Measurements from ENCODE around the gene SLC12A4.

The SLC12A4 gene

GRCh38 chr16:67963292-67963661 lies 5.2 kb downstream of the SLC12A4 start:
- DNase-seq (ENCODE audit: low spot score) = no peak

- DNase-seq (ENCODE audit: low spot score) = no peak
Measured at GRCh38 chr16:67962135-67962534, 6.3 kb downstream of the SLC12A4 start.

GRCh38 chr16:67961551-67961957 lies 6.9 kb downstream of the SLC12A4 start:
- no peak for DNase-seq (ENCODE audit: low spot score)

DNA sequence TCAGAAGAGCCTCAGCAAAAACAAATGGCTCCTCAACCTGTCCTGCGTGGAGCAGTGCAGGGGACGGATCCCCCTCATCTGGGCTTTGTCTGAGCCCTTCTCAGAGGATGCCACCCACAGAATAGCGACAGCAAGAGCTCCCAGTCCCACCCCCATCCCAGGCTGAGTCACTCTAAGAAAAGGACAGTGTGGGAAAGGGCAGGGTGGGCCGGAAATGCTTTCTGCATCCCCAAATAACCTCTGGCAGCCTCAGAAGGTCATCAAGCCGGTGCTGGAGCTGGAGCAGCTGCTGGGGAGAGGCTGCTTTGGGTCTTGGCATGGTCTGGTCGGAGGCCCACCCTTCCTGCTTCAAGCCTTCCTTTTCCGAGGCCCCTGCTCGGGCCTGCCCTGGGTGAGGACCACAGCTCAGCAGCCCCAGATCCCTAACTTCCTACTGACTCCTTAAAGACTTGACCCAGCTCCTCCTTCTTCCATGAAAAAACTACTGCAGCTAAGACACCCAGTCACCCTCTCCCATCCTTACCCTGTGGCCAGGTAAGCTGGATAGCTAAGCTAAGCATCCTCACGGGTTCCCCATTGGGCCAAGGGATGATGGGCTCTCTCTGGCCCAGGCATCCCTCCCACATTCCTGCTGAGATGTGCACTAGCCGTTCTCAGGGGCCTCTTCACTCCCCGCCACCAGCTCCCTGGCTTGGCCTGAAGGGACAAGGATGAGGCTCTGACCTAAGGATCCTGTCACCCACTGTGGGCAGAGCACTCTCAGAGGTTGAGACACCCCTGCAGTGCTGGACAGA lies 8.7 kb downstream of the SLC12A4 start:
- DNase-seq (ENCODE audit: low spot score) = peak; percentile 90

DNA sequence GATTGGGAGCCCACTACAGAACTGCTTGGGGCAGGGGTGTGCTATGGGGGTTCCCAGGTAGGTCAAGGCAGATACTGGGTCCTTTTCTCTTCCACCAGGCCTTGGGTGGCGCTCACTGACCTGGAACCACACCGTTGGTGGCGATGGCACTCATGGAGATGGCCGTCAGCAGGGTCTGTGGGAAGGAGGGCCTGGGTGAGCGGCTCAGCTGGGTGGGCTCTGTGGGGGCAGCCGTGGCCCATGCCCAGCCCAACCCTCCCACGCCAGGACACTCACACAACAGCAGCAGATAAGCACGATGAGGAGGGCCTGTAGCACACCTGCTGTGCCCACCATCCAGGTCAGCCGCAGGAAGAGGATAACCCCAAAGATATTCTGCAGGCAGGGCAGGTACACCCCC lies 10.8 kb downstream of the SLC12A4 start:
- no peak for DNase-seq (ENCODE audit: low spot score)

- DNase-seq (ENCODE audit: low spot score) = no peak
Measured at GRCh38 chr16:67954421-67955196, 13.8 kb downstream of the SLC12A4 start.

GRCh38 chr16:67953641-67954375 lies 14.6 kb downstream of the SLC12A4 start:
- DNase-seq (ENCODE audit: low spot score) = no peak

DNA sequence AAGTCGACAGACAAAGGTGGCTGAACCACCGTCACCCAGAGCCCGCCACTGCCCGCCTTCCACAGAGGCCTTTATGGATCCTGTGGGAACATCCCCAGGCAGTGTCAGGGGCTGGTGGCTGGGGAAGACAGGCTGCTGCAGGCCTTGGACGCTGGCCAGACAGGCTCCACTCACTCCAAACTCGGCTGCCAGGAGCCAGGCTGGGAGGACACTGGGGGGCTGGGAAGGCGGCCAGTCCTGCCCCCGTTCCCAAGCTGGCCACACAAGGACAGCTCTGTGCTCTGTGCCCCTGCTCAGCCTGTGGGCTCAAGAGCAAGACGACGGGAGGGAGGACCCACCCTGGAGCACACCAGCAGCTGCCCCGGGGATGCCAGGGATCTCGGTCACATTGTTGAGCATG lies 17.0 kb downstream of the SLC12A4 start:
- no peak for DNase-seq (ENCODE audit: low spot score)

DNA sequence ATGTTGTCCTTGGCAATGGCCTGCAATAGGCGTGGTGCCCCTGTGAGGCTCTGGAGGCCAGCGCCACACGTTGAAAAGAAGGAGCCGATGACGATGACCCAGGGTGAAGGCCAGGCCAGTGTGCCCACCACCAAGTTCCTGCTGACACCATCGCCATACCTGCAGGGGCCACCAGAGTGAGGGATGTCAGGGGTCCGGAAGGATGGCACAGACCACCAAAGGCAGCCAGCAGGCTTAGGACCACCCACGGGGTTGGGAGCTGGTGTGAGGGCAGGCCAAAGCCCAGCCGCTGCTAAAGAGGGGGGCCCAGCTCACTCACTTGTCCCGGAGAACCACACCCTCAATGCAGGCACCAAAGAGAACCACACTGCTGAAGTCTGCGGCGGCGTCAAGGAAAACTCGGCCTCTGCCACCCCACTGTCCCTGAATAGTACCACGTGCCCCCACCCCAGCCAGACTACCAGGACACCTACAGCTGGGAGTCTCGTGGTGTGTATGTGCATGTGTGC lies 18.0 kb downstream of the SLC12A4 start:
- no peak for DNase-seq (ENCODE audit: low spot score)

- DNase-seq (ENCODE audit: low spot score) = no peak
Measured at GRCh38 chr16:67949645-67950044, 18.8 kb downstream of the SLC12A4 start.

DNA sequence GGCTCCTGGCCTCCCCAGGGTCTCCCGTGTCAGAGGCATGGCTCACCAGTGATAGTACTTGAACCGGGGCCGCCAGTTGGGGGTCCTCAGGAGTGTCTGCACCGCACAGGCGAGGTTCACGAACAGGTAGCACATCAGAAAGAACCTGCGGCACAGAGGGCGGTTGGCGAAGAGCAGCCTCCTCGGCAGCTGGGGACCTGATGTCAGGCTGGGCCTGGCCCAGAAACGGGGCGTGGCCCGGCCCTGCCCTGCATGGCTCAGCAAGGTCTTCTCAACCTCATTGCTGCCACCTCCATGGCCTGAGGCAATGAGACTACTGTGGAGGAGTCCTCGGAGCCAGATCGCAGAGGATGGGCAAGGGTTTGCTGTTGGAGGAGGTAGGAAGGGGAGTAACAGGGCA lies 20.4 kb downstream of the SLC12A4 start:
- DNase-seq (ENCODE audit: low spot score) = no peak

- DNase-seq (ENCODE audit: low spot score) = no peak
Measured at GRCh38 chr16:67946966-67947558, 21.4 kb downstream of the SLC12A4 start.

DNA sequence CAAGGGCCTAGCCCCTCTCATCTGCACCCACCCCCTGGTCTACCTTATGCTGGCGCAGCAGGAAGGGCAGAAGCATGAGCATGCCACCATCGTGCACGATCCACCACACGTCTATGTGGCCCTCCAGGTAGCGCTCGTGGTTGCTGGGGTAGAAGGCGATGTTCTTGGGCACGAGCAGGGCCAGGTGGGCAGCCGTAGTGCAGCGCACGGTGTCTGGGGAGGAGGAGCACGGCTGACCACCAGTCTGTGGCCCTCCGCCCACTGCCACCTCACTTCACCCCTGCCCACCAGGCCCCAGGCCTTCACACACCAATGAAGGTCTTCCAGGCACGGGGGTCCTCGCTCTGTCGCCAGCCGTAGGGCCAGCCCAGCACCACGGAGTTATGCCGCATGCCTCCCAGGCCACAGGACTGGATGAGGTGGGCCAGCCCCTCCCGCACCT lies 22.3 kb downstream of the SLC12A4 start:
- DNase-seq (ENCODE audit: low spot score) = no peak

GRCh38 chr16:67945392-67945933 lies 23.0 kb downstream of the SLC12A4 start:
- no peak for DNase-seq (ENCODE audit: low spot score)

DNA sequence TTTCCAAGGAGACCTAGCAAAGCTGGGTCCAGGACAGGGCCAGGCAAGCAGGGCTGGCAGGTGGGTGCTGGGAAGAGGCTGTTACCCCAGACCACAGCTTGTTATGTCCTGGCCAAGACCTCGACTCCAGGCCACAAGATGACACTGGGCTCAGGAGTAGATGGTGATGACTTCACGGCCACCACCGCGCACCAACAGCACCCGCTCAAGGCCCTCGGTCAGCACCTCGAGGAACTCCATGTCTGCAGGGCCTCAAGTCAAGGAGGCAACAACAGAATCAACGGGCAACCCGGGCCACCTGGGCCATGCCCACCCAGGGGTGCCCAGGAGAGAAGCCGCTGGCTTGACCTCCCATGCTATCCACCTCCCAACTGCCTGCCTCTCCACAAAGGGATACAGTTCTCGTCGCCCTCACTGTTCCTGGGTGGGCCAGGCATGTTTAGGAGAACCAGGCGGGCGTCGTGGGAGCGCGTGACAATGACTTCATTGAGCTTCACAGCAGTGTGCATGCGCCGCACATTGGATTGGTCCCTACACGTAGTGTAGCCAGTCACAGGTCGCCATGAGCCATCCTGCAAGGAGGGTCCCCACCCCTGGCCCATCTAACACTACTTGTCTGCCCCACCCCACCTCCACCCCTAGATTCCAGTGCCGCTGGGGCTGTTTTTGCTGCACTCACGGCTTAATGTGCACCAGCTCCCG lies 23.6 kb downstream of the SLC12A4 start:
- DNase-seq (ENCODE audit: low spot score) = no peak

- peak; percentile 49 for DNase-seq (ENCODE audit: low spot score)
Measured at GRCh38 chr16:67943619-67944504, 24.6 kb downstream of the SLC12A4 start, which contains the start of gene LCAT. TSS of gene LCAT (minus strand) at chr16:67944120. CDS start at chr16:67944101, 19 bp downstream.

- no peak for DNase-seq (ENCODE audit: low spot score)
Measured at GRCh38 chr16:67943256-67943618, 25.2 kb downstream of the SLC12A4 start.

DNA sequence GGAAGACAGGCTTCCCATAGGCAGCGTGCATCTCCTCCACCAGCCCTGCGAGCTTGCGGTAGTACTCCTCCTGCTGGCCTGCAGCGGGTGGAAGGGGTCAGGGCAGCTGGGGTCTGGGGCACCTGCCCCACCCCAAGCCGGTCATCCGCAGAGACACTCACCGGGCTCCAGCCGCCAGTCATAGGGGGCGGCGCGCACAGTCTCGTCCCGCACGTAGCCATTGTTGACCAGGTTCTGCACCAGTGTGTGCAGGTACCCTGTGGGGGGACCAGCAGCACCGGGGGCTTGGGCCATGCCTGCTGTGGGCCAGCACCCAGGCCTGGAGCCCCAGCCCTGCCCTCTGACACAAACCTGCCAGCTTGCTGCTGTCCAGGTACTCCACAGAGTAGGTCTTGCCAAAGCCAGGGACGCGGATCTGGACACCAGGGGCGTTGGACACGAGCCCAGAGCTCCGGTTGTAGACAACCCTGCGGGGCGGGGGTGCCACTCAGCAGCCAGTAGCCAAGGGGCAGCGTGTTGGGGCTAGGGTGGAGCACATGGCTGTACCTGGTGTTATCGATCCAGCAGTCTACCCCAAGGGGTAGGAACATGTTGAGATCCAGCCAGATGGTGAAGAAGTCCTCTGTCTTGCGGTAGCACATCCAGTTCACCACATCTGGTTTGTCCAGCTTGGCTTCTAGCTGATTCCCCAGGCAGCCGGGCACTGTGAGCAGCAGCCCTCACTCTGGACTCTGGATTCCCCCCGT lies 25.8 kb downstream of the SLC12A4 start:
- DNase-seq (ENCODE audit: low spot score) = no peak

- peak; percentile 50 for DNase-seq (ENCODE audit: low spot score)
Measured at GRCh38 chr16:67942200-67942509, 26.3 kb downstream of the SLC12A4 start.
